K562 (cell line): ENCODE measurements around the gene NEMF. TPM values are rescaled to one million over a fixed set of nuclear protein-coding genes. Genes with fewer than 3 reads are reported as not detected.
"Not testable (repeated sequence)": the region's sequence is repeated elsewhere in the genome, so short reads cannot be mapped to it uniquely, and the experiment has no call there.

Source experiments
- ATAC-seq: fragments of 200-7000 bp; cut with Tn5 transposase; 3 replicates; pipeline ENCODE4 v1.9.1; 2020; ENCODE audit warnings: moderate library complexity
- BruUV-seq: library from RNA; stranded (reverse); fragments of 400-500 nt; replicated peaks from 2 replicates; lab custom pipeline; 2021; lab: Mats Ljungman, UMichigan
- CTCF ChIA-PET: fragments of 300-600 bp; formaldehyde crosslinking; extraction: SDS; loops from one replicate; lab custom pipeline; 2021; ENCODE audit warnings: low intra/inter-chr PET ratio; lab: Yijun Ruan, JAX
- POLR2A ChIA-PET: fragments of 300-600, 350-650 bp; sonication (Branson Sonifier 250); formaldehyde crosslinking; extraction: SDS; loops from one replicate; lab custom pipeline; 2021; ENCODE audit warnings: antibody characterized with exemption, inconsistent platforms; lab: Yijun Ruan, JAX
- DNase-seq, 4 experiments: peaks; one replicate each; pipeline versions ENCODE4 v3.0.0 to v3.0.0-alpha.2; 2011 to 2018; ENCODE audit warnings: low spot score in 3 of 4, mixed read lengths in 3 of 4; ENCODE audit errors: extremely low read depth in 1 of 4
- FAIRE-seq: peaks from 2 replicates; lab custom pipeline; 2011; peaks lifted over from hg19 to GRCh38; lab: Jason Lieb, UNC
- H2AFZ ChIP-seq: 2 replicates; pipeline ENCODE4 v1.6.0; 2011; ENCODE audit warnings: low read depth, low read length, control low read depth, inconsistent platforms
- H3K27ac ChIP-seq: fragments of 200-600 bp; 3 replicates; pipeline ENCODE4 v1.8.0; 2011; ENCODE audit warnings: low read depth, mild to moderate bottlenecking, control low read depth, inconsistent platforms, low read length, moderate library complexity, mixed read lengths; ENCODE audit errors: extremely low read depth
- H3K27me3 ChIP-seq, 2 experiments: fragments of 300-600 bp in 1 of 2; 2 replicates in 1 of 2; 3 replicates in 1 of 2; pipeline versions ENCODE4 v1.6.0 to v1.8.0; 2011; ENCODE audit warnings: inconsistent platforms in 2 of 2, low read length in 2 of 2, mild to moderate bottlenecking in 1 of 2, mixed read lengths in 1 of 2, moderate library complexity in 1 of 2; ENCODE audit not compliant: control insufficient read depth in 2 of 2, insufficient read depth in 2 of 2
- H3K36me3 ChIP-seq: fragments of 300-600 bp; 3 replicates; pipeline ENCODE4 v1.8.0; 2011; ENCODE audit warnings: mild to moderate bottlenecking, low read length, inconsistent platforms; ENCODE audit not compliant: control insufficient read depth, insufficient read depth
- H3K4me1 ChIP-seq, 2 experiments: fragments of 200-600 bp in 1 of 2; replicated peaks in 1 of 2; 2 replicates in 1 of 2; 3 replicates in 1 of 2; pipeline versions ENCODE4 v1.5.1 to v1.8.0; 2011; ENCODE audit warnings: inconsistent platforms in 2 of 2, low read length in 2 of 2, mild to moderate bottlenecking in 1 of 2, mixed read lengths in 1 of 2, moderate library complexity in 1 of 2; ENCODE audit not compliant: control insufficient read depth in 2 of 2, insufficient read depth in 2 of 2
- H3K4me2 ChIP-seq: 2 replicates; pipeline ENCODE4 v1.6.1; 2011; ENCODE audit warnings: low read length, control low read depth, inconsistent platforms, mixed read lengths; ENCODE audit not compliant: insufficient read depth
- H3K4me3 ChIP-seq: fragments of 200-600 bp; sonication (generic), shearing (Covaris generic); 2 replicates; pipeline ENCODE4 v1.5.1; 2016; ENCODE audit warnings: control low read depth, inconsistent platforms
- H3K79me2 ChIP-seq: fragments of 200-600 bp; 3 replicates; pipeline ENCODE4 v1.8.0; 2011; ENCODE audit warnings: low read length, inconsistent platforms; ENCODE audit not compliant: control insufficient read depth, insufficient read depth
- H3K9ac ChIP-seq, 2 experiments: 2 replicates each; pipeline versions ENCODE4 v1.6.0 to v1.6.1; 2011; ENCODE audit warnings: low read depth in 2 of 2, low read length in 2 of 2, control low read depth in 1 of 2, inconsistent platforms in 1 of 2, mild to moderate bottlenecking in 1 of 2, mixed read lengths in 1 of 2; ENCODE audit not compliant: insufficient read depth in 1 of 2
- H3K9me1 ChIP-seq: one replicate; pipeline ENCODE4 v1.6.0; 2011; ENCODE audit warnings: inconsistent platforms, mild to moderate bottlenecking, low read length, moderate library complexity; ENCODE audit not compliant: control insufficient read depth, insufficient read depth
- H3K9me3 ChIP-seq: replicated peaks from 2 replicates; pipeline ENCODE4 v1.5.1; 2011; ENCODE audit warnings: low read depth, low read length, inconsistent platforms; ENCODE audit not compliant: control insufficient read depth, insufficient read depth
- H4K20me1 ChIP-seq: replicated peaks from 2 replicates; pipeline ENCODE4 v1.6.1; 2011; ENCODE audit warnings: low read length, inconsistent platforms, mixed read lengths; ENCODE audit not compliant: control insufficient read depth, insufficient read depth
- DNMT1 ChIP-seq: fragments of 450-650 bp; IDR thresholded peaks from 2 replicates; pipeline ENCODE4 v1.6.1; 2016; ENCODE audit warnings: antibody characterized with exemption, mild to moderate bottlenecking
- KLF1 ChIP-seq: fragments of 450-650 bp; IDR thresholded peaks from 2 replicates; pipeline ENCODE4 v1.6.1; 2016; ENCODE audit warnings: missing genetic modification characterization, missing compliant biosample characterization
- RAD21 ChIP-seq, 2 experiments: fragments of 250-450 bp in 1 of 2; fragments of 450-650 bp in 1 of 2; sonication (Bioruptor Pico) in 1 of 2; formaldehyde crosslinking in 1 of 2; IDR thresholded peaks in 1 of 2; conservative IDR thresholded peaks in 1 of 2; 2 replicates each; pipeline versions ENCODE4 v1.4.0 to v1.8.0; 2020 to 2022; ENCODE audit warnings: mild to moderate bottlenecking in 2 of 2, moderate library complexity in 1 of 2
- SMAD4 ChIP-seq: fragments of 250-450 bp; sonication (Bioruptor Pico); conservative IDR thresholded peaks from 2 replicates; pipeline ENCODE4 v1.8.0; 2021; ENCODE audit warnings: inconsistent platforms, mild to moderate bottlenecking, moderate library complexity
- ZFX ChIP-seq: sonication (generic); formaldehyde crosslinking; IDR thresholded peaks from 2 replicates; pipeline ENCODE4 v1.8.0; 2022; ENCODE audit warnings: mild to moderate bottlenecking, missing genetic modification reagents, moderate library complexity
- WGBS: fragments of 100-300 bp; shearing (Covaris generic); methylation state at CpG from one replicate; pipeline ENCODE4 v1.1.6; 2016; ENCODE audit warnings: low coverage, mixed read lengths; ENCODE audit not compliant: insufficient coverage; ENCODE audit errors: missing lambda C conversion rate; 5-methylcytosine and 5-hydroxymethylcytosine counted together
- in situ Hi-C: fragments of 300-500 bp; cut with MboI; formaldehyde crosslinking; loops from 4 replicates; pipeline ENCODE4 v1.15.0; 2018; ENCODE audit warnings: inconsistent platforms, mixed read lengths
- intact Hi-C: fragments of 100-400 bp; cut with micrococcal nuclease; formaldehyde crosslinking; loops from 2 replicates; pipeline ENCODE4 v1.14.2; 2022
- polyA plus RNA-seq, 8 experiments: library from polyadenylated mRNA; depleted of rRNA in 4 of 8; stranded (reverse) in 5 of 8; unstranded in 3 of 8; fragments of >200 nt; fragmentation: Nextera tagmentation in 2 of 8; fragmentation: Illumina TruSeq in 1 of 8; extraction: Ambion mirVana in 2 of 8; extraction: Trizol in 1 of 8; gene quantifications; 2 replicates each; pipeline versions ENCODE4 v1.2.1 to v1.2.3, GENCODE V29; 2011 to 2014; ENCODE audit warnings: inconsistent platforms in 1 of 8, missing spikeins in 1 of 8
- total RNA-seq, 7 experiments: library from RNA; depleted of rRNA in 6 of 7; stranded (reverse); fragments of >200 nt in 6 of 7; fragmentation: Illumina TruSeq in 2 of 7; extraction: Trizol in 2 of 7; gene quantifications; 2 replicates each; pipeline versions ENCODE4 v1.2.1 to v1.2.3, GENCODE V29; 2011 to 2021; ENCODE audit warnings: low replicate concordance in 1 of 7
- TF ChIP-seq, protein P1 (sequence below): IDR thresholded peaks from 2 replicates; pipeline ENCODE4 v1.6.1; 2014; ENCODE audit warnings: antibody characterized with exemption
- TF ChIP-seq, protein P2 (sequence below): fragments of 250-450 bp; sonication (Bioruptor Pico); IDR thresholded peaks from 2 replicates; pipeline ENCODE4 v1.8.0; 2022; ENCODE audit warnings: moderate library complexity, mild to moderate bottlenecking, inconsistent platforms

Gene NEMF
- total and polyA plus RNA-seq, 9 of the 15 experiments (the other 6 are each of a cell fraction or from before 2014, with no cell fraction given) = 38.8 to 94.4 (median 61.0) TPM

DNA sequence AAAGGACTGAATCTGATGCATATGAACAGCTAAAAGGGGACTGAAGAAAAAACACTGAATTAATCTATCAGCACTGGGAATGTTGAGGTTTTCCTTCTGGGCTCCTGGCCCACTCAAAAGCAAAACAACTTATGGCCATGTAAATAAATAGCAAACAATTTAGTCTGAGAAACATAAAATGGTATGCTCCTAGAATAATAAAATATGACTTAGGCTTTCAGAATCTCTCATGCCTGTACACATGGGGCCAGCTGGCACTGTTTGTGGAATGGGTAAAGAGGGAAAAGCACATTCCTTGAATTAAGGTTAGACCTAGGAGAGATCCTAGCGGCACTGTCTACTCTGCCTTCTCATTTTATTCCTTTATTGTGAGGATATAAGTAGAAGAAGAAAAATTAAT, 78.5 kb downstream of the NEMF start (continued):
- TF ChIP-seq, protein P1, sequence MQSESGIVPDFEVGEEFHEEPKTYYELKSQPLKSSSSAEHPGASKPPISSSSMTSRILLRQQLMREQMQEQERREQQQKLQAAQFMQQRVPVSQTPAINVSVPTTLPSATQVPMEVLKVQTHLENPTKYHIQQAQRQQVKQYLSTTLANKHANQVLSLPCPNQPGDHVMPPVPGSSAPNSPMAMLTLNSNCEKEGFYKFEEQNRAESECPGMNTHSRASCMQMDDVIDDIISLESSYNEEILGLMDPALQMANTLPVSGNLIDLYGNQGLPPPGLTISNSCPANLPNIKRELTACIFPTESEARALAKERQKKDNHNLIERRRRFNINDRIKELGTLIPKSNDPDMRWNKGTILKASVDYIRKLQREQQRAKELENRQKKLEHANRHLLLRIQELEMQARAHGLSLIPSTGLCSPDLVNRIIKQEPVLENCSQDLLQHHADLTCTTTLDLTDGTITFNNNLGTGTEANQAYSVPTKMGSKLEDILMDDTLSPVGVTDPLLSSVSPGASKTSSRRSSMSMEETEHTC = no peak
- TF ChIP-seq KLF1 (tag) (no peak), SMAD4 (CRISPR knock-in tag) (no peak), DNMT1 (no peak), ZFX (CRISPR knock-in tag) (no peak), RAD21 (CRISPR knock-in tag; conservative IDR thresholded peaks at IDR 0.05 in 1 of 2, IDR thresholded peaks at IDR 0.05 in 1 of 2) (no peak)
- TF ChIP-seq, protein P2, sequence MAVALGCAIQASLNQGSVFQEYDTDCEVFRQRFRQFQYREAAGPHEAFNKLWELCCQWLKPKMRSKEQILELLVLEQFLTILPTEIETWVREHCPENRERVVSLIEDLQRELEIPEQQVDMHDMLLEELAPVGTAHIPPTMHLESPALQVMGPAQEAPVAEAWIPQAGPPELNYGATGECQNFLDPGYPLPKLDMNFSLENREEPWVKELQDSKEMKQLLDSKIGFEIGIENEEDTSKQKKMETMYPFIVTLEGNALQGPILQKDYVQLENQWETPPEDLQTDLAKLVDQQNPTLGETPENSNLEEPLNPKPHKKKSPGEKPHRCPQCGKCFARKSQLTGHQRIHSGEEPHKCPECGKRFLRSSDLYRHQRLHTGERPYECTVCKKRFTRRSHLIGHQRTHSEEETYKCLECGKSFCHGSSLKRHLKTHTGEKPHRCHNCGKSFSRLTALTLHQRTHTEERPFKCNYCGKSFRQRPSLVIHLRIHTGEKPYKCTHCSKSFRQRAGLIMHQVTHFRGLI (CRISPR knock-in tag) = no peak

DNA sequence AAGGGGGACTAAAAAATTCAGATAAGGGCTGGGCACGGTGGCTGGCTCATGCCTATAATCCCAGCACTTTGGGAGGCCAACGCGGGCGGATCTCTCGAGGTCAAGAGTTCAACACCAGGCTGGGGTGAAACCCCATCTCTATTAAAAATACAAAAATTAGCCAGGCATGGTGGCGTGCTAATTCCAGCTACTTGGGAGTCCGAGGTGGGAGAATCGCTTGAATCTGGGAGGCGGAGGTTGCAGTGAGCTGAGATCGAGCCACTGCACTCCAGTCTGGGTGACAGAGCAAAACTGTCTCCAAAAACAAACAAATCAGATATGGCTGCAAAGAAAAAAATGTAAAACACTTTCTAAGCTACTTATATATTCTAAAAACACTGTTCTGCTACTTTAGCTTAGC, 80.9 kb downstream of the NEMF start:
- intact Hi-C loops, ATAC-seq, CTCF ChIA-PET, in situ Hi-C loops, H2AFZ ChIP-seq, H3K4me2 ChIP-seq, H3K27me3 ChIP-seq, BruUV-seq, H3K4me3 ChIP-seq, DNase-seq, H3K9me3 ChIP-seq, H3K9ac ChIP-seq, FAIRE-seq, H4K20me1 ChIP-seq, H3K27ac ChIP-seq, H3K9me1 ChIP-seq: not testable (repeated sequence)
- POLR2A ChIA-PET = interaction anchor here (0.6 to 5.4 kb wide), 3 partner anchors 9 to 85 kb away, joined by 3 to 31 read pairs (median 20); partner anchors contain the start of gene POLE2
- peaks cover 32% of the 10 kb centered on the region for H3K79me2 ChIP-seq
- peaks cover 12% of the 10 kb centered on the region; the same call in 2 of the 3 replicates for H3K36me3 ChIP-seq
- H3K4me1 ChIP-seq = peaks cover 17 to 20% of the 10 kb centered on the region in 2 experiments; a peak in 4 of 5 replicates
- WGBS = 31% methylated on average over 10 of the region's 10 CpGs
